ENCODE results near the gene TTI1.

Gene TTI1

GRCh38 chr20:38043512-38044300 lies 10.4 kb upstream of the TTI1 start:
- peaks cover 19% of the 10 kb centered on the region for H3K4me1 Mint-ChIP-seq (ENCODE audit: low read depth)
- H3K36me3 Mint-ChIP-seq (ENCODE audit: low read depth) = peaks cover 82% of the 10 kb centered on the region
- H3K27me3 Mint-ChIP-seq = no peaks in the 10 kb centered on the region
- H3K4me3 Mint-ChIP-seq = no peak overlapping the region
- no peak overlapping the region for H3K27ac Mint-ChIP-seq
- intact Hi-C loops (cut with micrococcal nuclease) = no loop called here
- no peaks in the 10 kb centered on the region for H3K9me3 Mint-ChIP-seq

- no peaks in the 10 kb centered on the region for H3K9me3 Mint-ChIP-seq
- no peak overlapping the region for H3K27ac Mint-ChIP-seq
- H3K4me1 Mint-ChIP-seq (ENCODE audit: low read depth) = peaks cover 22% of the 10 kb centered on the region
- no peak overlapping the region for H3K4me3 Mint-ChIP-seq
- H3K27me3 Mint-ChIP-seq = no peaks in the 10 kb centered on the region
- H3K36me3 Mint-ChIP-seq (ENCODE audit: low read depth) = peaks cover 78% of the 10 kb centered on the region
- intact Hi-C loops (cut with micrococcal nuclease) = no loop called here
Measured at GRCh38 chr20:38040276-38040675, 7.0 kb upstream of the TTI1 start.

DNA sequence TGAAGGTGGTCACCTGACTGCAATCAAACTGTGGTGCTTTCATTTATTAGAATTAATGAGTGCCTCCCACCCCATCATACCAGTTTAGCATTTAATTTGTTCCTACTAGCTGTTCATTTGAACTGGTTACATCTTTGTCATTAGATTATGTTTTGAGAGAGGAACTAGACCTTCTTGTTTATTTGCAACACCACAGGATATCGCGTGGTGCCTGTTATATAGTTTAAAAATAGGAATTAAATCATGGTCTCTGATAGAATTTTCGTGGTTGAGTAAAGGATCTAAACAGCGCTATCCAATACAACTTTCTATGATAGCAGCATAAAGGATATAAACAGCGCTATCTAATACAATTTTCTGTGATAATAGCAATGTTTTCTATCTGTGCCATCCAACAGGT lies 3.1 kb upstream of the TTI1 start:
- intact Hi-C loops (cut with micrococcal nuclease) = no loop called here

GRCh38 chr20:38034961-38035360 lies 1.7 kb upstream of the TTI1 start:
- Mint-ChIP-seq H3K9me3 (no peaks in the 10 kb centered on the region), H3K4me1 (ENCODE audit: low read depth) (peaks cover 40% of the 10 kb centered on the region), H3K36me3 (ENCODE audit: low read depth) (peaks cover 54% of the 10 kb centered on the region), H3K27ac (peak overlapping the region; percentile 98), H3K27me3 (no peaks in the 10 kb centered on the region), H3K4me3 (peak overlapping the region; percentile 92)
- intact Hi-C loops (cut with micrococcal nuclease) = no loop called here

More for the DNA sequence above, 3.1 kb upstream of the TTI1 start:
- Mint-ChIP-seq H3K36me3 (ENCODE audit: low read depth) (peaks cover 67% of the 10 kb centered on the region), H3K4me3 (no peak overlapping the region), H3K4me1 (ENCODE audit: low read depth) (peaks cover 29% of the 10 kb centered on the region), H3K27me3 (no peaks in the 10 kb centered on the region), H3K27ac (no peak overlapping the region), H3K9me3 (no peaks in the 10 kb centered on the region)

- peak overlapping the region; percentile 98 for H3K27ac Mint-ChIP-seq
- H3K36me3 Mint-ChIP-seq (ENCODE audit: low read depth) = peaks cover 46% of the 10 kb centered on the region
- intact Hi-C loops (cut with micrococcal nuclease) = no loop called here
- H3K4me1 Mint-ChIP-seq (ENCODE audit: low read depth) = peaks cover 45% of the 10 kb centered on the region
- H3K4me3 Mint-ChIP-seq = peak overlapping the region; percentile 92
- no peaks in the 10 kb centered on the region for H3K27me3 Mint-ChIP-seq
- no peaks in the 10 kb centered on the region for H3K9me3 Mint-ChIP-seq
Measured at GRCh38 chr20:38034108-38034649, 923 bp upstream of the TTI1 start.

DNA sequence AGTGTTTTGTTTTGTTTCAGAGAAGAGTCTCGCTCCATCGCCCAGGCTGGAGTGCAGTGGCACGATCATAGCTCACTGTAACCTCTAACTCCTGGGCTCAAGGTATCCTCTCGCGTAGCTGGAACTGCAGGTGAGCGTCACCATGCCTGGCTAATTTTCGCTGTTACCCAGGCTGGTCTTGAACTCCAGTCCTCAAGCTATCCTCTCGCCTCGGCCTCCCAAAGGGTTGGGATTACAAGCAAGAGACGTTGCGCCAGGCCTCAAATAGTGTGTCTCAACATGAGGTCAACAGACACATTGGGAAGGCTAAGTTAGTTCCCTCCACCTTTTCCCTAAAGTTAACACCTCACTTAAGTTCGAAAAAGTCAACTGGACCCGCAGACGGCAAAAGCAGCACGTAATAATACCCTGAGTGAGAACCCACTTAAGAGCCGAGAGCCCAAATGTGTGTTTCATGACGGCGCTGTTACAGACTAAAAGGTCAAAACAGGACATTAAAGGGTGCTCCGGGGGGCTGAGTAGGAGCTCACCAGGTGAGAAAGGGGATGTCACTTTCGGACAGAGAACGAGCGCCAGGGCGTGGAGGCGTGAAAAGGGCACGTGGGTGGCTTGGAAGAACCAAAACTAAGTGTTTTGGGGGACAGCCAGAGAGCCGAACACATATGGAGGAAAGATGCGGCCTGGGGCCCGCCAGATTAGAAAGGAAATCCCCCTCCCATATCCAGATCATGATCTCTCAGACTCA lies 499 bp downstream of the TTI1 start:
- intact Hi-C loops (cut with micrococcal nuclease) = no loop called here
- peaks cover 46% of the 10 kb centered on the region for H3K36me3 Mint-ChIP-seq (ENCODE audit: low read depth)

DNA sequence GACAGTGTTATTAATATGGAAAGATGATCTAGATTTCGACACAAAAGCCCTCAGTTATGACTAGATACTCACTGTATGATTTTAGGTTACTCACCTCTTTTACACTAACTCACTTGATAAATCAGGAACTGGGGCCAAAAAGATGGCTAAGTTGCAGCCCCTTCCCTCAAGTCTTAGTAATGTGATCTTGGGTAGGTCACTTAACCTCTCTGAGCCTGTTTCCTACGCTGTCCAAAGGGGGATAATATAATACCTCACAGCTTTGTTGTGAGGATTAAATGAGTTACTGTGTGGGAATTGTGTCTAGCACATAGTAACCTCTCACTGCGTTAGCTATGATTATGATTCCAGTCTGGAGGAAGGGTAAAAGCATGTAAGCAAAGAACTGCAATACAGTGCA lies 1.3 kb downstream of the TTI1 start:
- peaks cover 48% of the 10 kb centered on the region for H3K4me1 Mint-ChIP-seq (ENCODE audit: low read depth)
- peaks cover 43% of the 10 kb centered on the region for H3K36me3 Mint-ChIP-seq (ENCODE audit: low read depth)
- intact Hi-C loops (cut with micrococcal nuclease) = no loop called here
- peak overlapping the region; percentile 92 for H3K4me3 Mint-ChIP-seq
- no peaks in the 10 kb centered on the region for H3K9me3 Mint-ChIP-seq
- H3K27ac Mint-ChIP-seq = no peak overlapping the region
- H3K27me3 Mint-ChIP-seq = no peaks in the 10 kb centered on the region

More for the DNA sequence above, 499 bp downstream of the TTI1 start:
- Mint-ChIP-seq H3K9me3 (no peaks in the 10 kb centered on the region), H3K27ac (peak overlapping the region; percentile 98), H3K27me3 (no peaks in the 10 kb centered on the region), H3K4me3 (peak overlapping the region; percentile 92), H3K4me1 (ENCODE audit: low read depth) (peaks cover 55% of the 10 kb centered on the region)

GRCh38 chr20:38029453-38029852 lies 3.8 kb downstream of the TTI1 start:
- Mint-ChIP-seq H3K36me3 (ENCODE audit: low read depth) (peaks cover 34% of the 10 kb centered on the region), H3K4me3 (no peak overlapping the region), H3K4me1 (ENCODE audit: low read depth) (peaks cover 46% of the 10 kb centered on the region), H3K27ac (no peak overlapping the region), H3K27me3 (no peaks in the 10 kb centered on the region), H3K9me3 (no peaks in the 10 kb centered on the region)
- intact Hi-C loops (cut with micrococcal nuclease) = no loop called here

DNA sequence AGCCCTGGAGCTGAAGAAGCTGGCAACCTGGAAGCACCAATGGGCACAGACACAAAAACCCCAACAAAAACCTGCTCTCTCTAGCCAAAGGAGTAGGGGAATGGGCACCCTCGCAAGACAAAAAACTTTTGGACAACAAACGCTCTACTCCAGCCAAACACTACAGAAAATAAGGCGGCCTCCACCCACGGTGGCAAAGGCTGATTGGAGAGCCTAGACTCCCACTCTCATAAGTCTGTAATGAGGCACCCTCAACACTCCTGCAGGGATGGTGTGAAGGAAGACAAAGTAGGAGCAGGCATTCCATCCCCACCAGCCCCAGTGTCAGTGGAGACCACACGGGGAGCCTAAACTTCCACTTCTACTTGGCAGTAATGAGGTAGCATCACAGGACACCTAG lies 8.8 kb downstream of the TTI1 start:
- H3K27me3 Mint-ChIP-seq = no peaks in the 10 kb centered on the region
- peaks cover 18% of the 10 kb centered on the region for H3K36me3 Mint-ChIP-seq (ENCODE audit: low read depth)
- H3K9me3 Mint-ChIP-seq = no peaks in the 10 kb centered on the region
- no peak overlapping the region for H3K4me3 Mint-ChIP-seq
- H3K27ac Mint-ChIP-seq = no peak overlapping the region
- intact Hi-C loops (cut with micrococcal nuclease) = no loop called here
- H3K4me1 Mint-ChIP-seq (ENCODE audit: low read depth) = peaks cover 43% of the 10 kb centered on the region

- intact Hi-C loops (cut with micrococcal nuclease) = no loop called here
- H3K27me3 Mint-ChIP-seq = no peaks in the 10 kb centered on the region
- H3K9me3 Mint-ChIP-seq = peaks cover 11% of the 10 kb centered on the region
- H3K36me3 Mint-ChIP-seq (ENCODE audit: low read depth) = peaks cover 29% of the 10 kb centered on the region
- peaks cover 32% of the 10 kb centered on the region for H3K4me1 Mint-ChIP-seq (ENCODE audit: low read depth)
- H3K27ac Mint-ChIP-seq = peak overlapping the region; percentile 56
- H3K4me3 Mint-ChIP-seq = no peak overlapping the region
Measured at GRCh38 chr20:38023181-38024001, 9.9 kb downstream of the TTI1 start.

GRCh38 chr20:38021087-38021772 lies 12.0 kb downstream of the TTI1 start:
- H3K27me3 Mint-ChIP-seq = no peaks in the 10 kb centered on the region
- no peak overlapping the region for H3K4me3 Mint-ChIP-seq
- no peak overlapping the region for H3K27ac Mint-ChIP-seq
- H3K4me1 Mint-ChIP-seq (ENCODE audit: low read depth) = peaks cover 30% of the 10 kb centered on the region
- H3K9me3 Mint-ChIP-seq = peaks cover 17% of the 10 kb centered on the region
- H3K36me3 Mint-ChIP-seq (ENCODE audit: low read depth) = peaks cover 45% of the 10 kb centered on the region
- intact Hi-C loops (cut with micrococcal nuclease) = no loop called here

- Mint-ChIP-seq H3K4me1 (ENCODE audit: low read depth) (peaks cover 16% of the 10 kb centered on the region), H3K27me3 (no peaks in the 10 kb centered on the region), H3K36me3 (ENCODE audit: low read depth) (peaks cover 63% of the 10 kb centered on the region), H3K9me3 (peaks cover 17% of the 10 kb centered on the region), H3K27ac (no peak overlapping the region), H3K4me3 (no peak overlapping the region)
- intact Hi-C loops (cut with micrococcal nuclease) = no loop called here
Measured at GRCh38 chr20:38018385-38018784, 14.9 kb downstream of the TTI1 start.

DNA sequence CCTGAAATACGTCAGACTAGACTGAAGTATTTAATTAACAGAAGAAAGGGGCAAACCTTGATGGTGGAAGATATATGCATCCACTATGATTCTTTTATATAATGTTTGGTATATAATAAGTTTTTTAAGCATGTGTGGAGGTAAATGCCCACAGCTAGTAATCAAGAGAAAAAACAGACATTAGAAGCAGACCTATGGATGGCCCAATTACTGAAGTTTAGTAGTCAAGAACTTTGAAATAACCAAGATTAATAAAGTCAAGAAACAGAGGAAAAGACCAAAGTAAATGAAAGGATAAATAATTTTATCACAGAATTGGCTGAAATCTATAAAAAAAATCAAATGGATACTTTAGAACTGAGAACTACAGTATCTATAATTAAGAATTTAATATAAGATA lies 15.3 kb downstream of the TTI1 start:
- Mint-ChIP-seq H3K27ac (no peak overlapping the region), H3K36me3 (ENCODE audit: low read depth) (peaks cover 67% of the 10 kb centered on the region), H3K27me3 (no peaks in the 10 kb centered on the region), H3K9me3 (peaks cover 17% of the 10 kb centered on the region), H3K4me3 (no peak overlapping the region), H3K4me1 (ENCODE audit: low read depth) (peaks cover 11% of the 10 kb centered on the region)
- intact Hi-C loops (cut with micrococcal nuclease) = no loop called here
